HepG2 (cell line): ENCODE results near the gene SEC24B. TPM values are rescaled to one million over a fixed set of nuclear protein-coding genes. Genes with fewer than 3 reads are reported as not detected.

Experiments used
- CBX5 ChIP-seq: sonication (generic); formaldehyde crosslinking; IDR thresholded peaks from 2 replicates; pipeline ENCODE4 v1.4.0; 2020; ENCODE audit warnings: missing genetic modification reagents, borderline replicate concordance
- HHEX ChIP-seq: IDR thresholded peaks from 2 replicates; pipeline ENCODE4 v1.6.1; 2016; ENCODE audit warnings: control low read depth
- HNRNPK ChIP-seq: fragments of 200-400 bp; formaldehyde crosslinking; IDR thresholded peaks from 2 replicates; pipeline ENCODE4 v1.6.1; 2018; ENCODE audit warnings: low read length, low read depth, moderate library complexity, mild to moderate bottlenecking; ENCODE audit not compliant: poor library complexity, severe bottlenecking
- IRF2 ChIP-seq: IDR thresholded peaks from 2 replicates; pipeline ENCODE4 v1.6.1; 2018; ENCODE audit warnings: missing genetic modification reagents, missing compliant biosample characterization
- MAFF ChIP-seq: IDR thresholded peaks from 2 replicates; pipeline ENCODE4 v1.6.1; 2011; ENCODE audit warnings: low read depth, low read length, improper control_type of control experiment
- MYNN ChIP-seq: sonication (generic); formaldehyde crosslinking; IDR thresholded peaks from 2 replicates; pipeline ENCODE4 v1.4.0; 2020; ENCODE audit warnings: mild to moderate bottlenecking, low read depth, missing genetic modification reagents
- NFATC3 ChIP-seq: sonication (generic); formaldehyde crosslinking; IDR thresholded peaks from 2 replicates; pipeline ENCODE4 v1.5.1; 2020; ENCODE audit warnings: mild to moderate bottlenecking, missing genetic modification reagents
- SMAD9 ChIP-seq: sonication (generic); formaldehyde crosslinking; IDR thresholded peaks from 2 replicates; pipeline ENCODE4 v1.5.1; 2020; ENCODE audit warnings: mild to moderate bottlenecking, missing genetic modification reagents
- SRF ChIP-seq: IDR thresholded peaks from 2 replicates; pipeline ENCODE4 v1.6.1; 2011; ENCODE audit warnings: mild to moderate bottlenecking, low read depth, low read length, moderate library complexity
- TRIM24 ChIP-seq: sonication (generic); formaldehyde crosslinking; IDR thresholded peaks from 2 replicates; pipeline ENCODE4 v1.8.0; 2022; ENCODE audit warnings: mild to moderate bottlenecking, missing genetic modification reagents
- ZNF101 ChIP-seq: sonication (generic); formaldehyde crosslinking; IDR thresholded peaks from 2 replicates; pipeline ENCODE4 v1.4.0; 2020; ENCODE audit warnings: mild to moderate bottlenecking, low read depth, missing genetic modification reagents, borderline replicate concordance
- ZNF180 ChIP-seq: sonication (generic); formaldehyde crosslinking; IDR thresholded peaks from 2 replicates; pipeline ENCODE4 v1.4.0; 2020; ENCODE audit warnings: low read depth, missing genetic modification reagents, borderline replicate concordance
- ZNF335 ChIP-seq: sonication (generic); formaldehyde crosslinking; IDR thresholded peaks from 2 replicates; pipeline ENCODE4 v1.4.0; 2020; ENCODE audit warnings: missing genetic modification reagents
- ZNF530 ChIP-seq: sonication (generic); formaldehyde crosslinking; IDR thresholded peaks from 2 replicates; pipeline ENCODE4 v1.5.0; 2020; ENCODE audit warnings: low read depth, mild to moderate bottlenecking, missing genetic modification reagents
- ZNF562 ChIP-seq: sonication (generic); formaldehyde crosslinking; IDR thresholded peaks from 2 replicates; pipeline ENCODE4 v1.8.0; 2022; ENCODE audit warnings: missing genetic modification reagents, borderline replicate concordance
- ZNF605 ChIP-seq: sonication (generic); formaldehyde crosslinking; IDR thresholded peaks from 2 replicates; pipeline ENCODE4 v1.8.0; 2022; ENCODE audit warnings: mild to moderate bottlenecking, missing genetic modification reagents
- ZNF83 ChIP-seq: sonication (generic); formaldehyde crosslinking; IDR thresholded peaks from 2 replicates; pipeline ENCODE4 v1.4.0; 2020; ENCODE audit warnings: missing genetic modification reagents, mild to moderate bottlenecking, borderline replicate concordance
- polyA plus RNA-seq, 8 experiments: library from polyadenylated mRNA; depleted of rRNA in 3 of 8; stranded (reverse) in 7 of 8; unstranded in 1 of 8; fragments of >200 nt; fragmentation: Illumina TruSeq in 4 of 8; extraction: Trizol in 4 of 8; gene quantifications; 2 replicates each; pipeline versions ENCODE4 v1.2.1 to v1.2.3, GENCODE V29; 2011 to 2016; ENCODE audit warnings: low read depth in 4 of 8, missing spikeins in 1 of 8, mixed read lengths in 1 of 8; ENCODE audit not compliant: insufficient read depth in 1 of 8
- total RNA-seq, 5 experiments: library from RNA; depleted of rRNA; stranded (reverse); fragments of >200 nt; fragmentation: Illumina TruSeq; extraction: Trizol; gene quantifications; 2 replicates each; pipeline ENCODE4 v1.2.3, GENCODE V29; 2016; ENCODE audit warnings: low read depth in 1 of 5
- TF ChIP-seq, protein P1 (sequence below): sonication (generic); formaldehyde crosslinking; IDR thresholded peaks from 2 replicates; pipeline ENCODE4 v1.4.0; 2020; ENCODE audit warnings: mild to moderate bottlenecking, missing genetic modification reagents
- TF ChIP-seq, protein P2 (sequence below): sonication (generic); formaldehyde crosslinking; IDR thresholded peaks from 2 replicates; pipeline ENCODE4 v1.8.0; 2022; ENCODE audit warnings: low read depth, missing genetic modification reagents
- TF ChIP-seq, protein P3 (sequence below): sonication (generic); formaldehyde crosslinking; IDR thresholded peaks from 2 replicates; pipeline ENCODE4 v1.5.0; 2020; ENCODE audit warnings: mild to moderate bottlenecking, missing genetic modification reagents, moderate library complexity
- TF ChIP-seq, protein P4 (sequence below): IDR thresholded peaks from 2 replicates; pipeline ENCODE4 v1.6.1; 2016; ENCODE audit warnings: mild to moderate bottlenecking, missing biosample characterization, missing genetic modification reagents
- TF ChIP-seq, protein P5 (sequence below): sonication (generic); formaldehyde crosslinking; IDR thresholded peaks from 2 replicates; pipeline ENCODE4 v1.4.0; 2020; ENCODE audit warnings: missing genetic modification reagents, mild to moderate bottlenecking, borderline replicate concordance

Gene SEC24B
- total and polyA plus RNA-seq, 2 of the 13 experiments (the other 11 are each of a cell fraction or from before 2014, with no cell fraction given), result 14.6 to 39.0 TPM

DNA sequence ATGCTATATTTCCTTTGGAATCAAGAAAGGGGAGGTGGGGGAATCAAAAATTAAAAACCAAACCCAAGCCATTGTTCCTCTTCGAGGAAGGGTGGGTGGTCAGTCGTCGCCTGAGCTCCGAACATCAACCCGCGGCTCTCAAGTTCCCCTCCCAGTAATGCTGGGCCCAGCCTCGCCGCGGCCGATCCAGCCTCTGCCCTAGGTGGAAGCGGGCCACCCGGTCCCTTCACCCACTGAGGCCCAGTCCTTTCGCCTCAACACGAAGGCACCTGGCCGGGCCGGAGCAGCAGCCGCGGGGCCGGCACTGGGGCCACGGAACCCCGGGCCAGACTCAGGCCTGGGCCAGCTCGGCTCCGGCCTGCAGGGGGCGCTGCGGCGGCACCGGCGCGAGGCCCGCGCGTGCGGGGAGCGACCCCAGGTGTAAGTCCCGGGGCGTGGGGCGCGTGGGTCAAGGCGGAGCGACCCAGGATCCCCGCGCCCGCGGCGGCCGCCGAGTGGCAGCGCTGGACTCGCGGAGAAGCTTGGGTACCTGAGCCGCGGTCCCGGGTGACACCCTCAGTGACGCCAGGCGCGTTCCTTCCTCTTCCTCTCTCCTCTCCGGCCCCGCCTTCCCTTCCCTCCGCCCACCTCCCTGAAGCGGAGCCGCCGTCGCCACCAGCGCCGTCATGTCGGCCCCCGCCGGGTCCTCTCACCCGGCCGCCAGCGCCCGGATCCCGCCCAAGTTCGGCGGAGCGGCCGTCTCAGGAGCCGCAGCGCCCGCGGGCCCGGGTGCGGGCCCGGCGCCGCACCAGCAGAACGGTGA lies at the start of gene SEC24B (continued):
- TF ChIP-seq, protein P1, sequence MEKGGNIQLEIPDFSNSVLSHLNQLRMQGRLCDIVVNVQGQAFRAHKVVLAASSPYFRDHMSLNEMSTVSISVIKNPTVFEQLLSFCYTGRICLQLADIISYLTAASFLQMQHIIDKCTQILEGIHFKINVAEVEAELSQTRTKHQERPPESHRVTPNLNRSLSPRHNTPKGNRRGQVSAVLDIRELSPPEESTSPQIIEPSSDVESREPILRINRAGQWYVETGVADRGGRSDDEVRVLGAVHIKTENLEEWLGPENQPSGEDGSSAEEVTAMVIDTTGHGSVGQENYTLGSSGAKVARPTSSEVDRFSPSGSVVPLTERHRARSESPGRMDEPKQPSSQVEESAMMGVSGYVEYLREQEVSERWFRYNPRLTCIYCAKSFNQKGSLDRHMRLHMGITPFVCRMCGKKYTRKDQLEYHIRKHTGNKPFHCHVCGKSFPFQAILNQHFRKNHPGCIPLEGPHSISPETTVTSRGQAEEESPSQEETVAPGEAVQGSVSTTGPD, result no peak
- TF ChIP-seq, protein P2, sequence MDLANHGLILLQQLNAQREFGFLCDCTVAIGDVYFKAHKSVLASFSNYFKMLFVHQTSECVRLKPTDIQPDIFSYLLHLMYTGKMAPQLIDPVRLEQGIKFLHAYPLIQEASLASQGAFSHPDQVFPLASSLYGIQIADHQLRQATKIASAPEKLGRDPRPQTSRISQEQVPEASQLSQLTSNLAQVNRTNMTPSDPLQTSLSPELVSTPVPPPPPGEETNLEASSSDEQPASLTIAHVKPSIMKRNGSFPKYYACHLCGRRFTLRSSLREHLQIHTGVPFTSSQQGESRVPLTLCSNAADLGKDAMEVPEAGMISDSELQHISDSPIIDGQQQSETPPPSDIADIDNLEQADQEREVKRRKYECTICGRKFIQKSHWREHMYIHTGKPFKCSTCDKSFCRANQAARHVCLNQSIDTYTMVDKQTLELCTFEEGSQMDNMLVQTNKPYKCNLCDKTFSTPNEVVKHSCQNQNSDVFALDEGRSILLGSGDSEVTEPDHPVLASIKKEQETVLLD (CRISPR knock-in tag), result no peak
- no peak for TF ChIP-seq ZNF83
- TF ChIP-seq SMAD9 (CRISPR knock-in tag), result no peak
- TF ChIP-seq IRF2, result peak; percentile 57; the same call in 1 of the 2 replicates
- TF ChIP-seq ZNF605 (CRISPR knock-in tag), result no peak
- no peak for TF ChIP-seq CBX5
- TF ChIP-seq, protein P3, sequence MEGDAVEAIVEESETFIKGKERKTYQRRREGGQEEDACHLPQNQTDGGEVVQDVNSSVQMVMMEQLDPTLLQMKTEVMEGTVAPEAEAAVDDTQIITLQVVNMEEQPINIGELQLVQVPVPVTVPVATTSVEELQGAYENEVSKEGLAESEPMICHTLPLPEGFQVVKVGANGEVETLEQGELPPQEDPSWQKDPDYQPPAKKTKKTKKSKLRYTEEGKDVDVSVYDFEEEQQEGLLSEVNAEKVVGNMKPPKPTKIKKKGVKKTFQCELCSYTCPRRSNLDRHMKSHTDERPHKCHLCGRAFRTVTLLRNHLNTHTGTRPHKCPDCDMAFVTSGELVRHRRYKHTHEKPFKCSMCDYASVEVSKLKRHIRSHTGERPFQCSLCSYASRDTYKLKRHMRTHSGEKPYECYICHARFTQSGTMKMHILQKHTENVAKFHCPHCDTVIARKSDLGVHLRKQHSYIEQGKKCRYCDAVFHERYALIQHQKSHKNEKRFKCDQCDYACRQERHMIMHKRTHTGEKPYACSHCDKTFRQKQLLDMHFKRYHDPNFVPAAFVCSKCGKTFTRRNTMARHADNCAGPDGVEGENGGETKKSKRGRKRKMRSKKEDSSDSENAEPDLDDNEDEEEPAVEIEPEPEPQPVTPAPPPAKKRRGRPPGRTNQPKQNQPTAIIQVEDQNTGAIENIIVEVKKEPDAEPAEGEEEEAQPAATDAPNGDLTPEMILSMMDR (CRISPR knock-in tag), result peak; percentile 73
- TF ChIP-seq, protein P4, sequence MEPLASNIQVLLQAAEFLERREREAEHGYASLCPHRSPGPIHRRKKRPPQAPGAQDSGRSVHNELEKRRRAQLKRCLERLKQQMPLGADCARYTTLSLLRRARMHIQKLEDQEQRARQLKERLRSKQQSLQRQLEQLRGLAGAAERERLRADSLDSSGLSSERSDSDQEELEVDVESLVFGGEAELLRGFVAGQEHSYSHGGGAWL (CRISPR knock-in tag), result 0 out of 2 replicates have a peak, but pooled peaks have one; percentile 76
- TF ChIP-seq, protein P5, sequence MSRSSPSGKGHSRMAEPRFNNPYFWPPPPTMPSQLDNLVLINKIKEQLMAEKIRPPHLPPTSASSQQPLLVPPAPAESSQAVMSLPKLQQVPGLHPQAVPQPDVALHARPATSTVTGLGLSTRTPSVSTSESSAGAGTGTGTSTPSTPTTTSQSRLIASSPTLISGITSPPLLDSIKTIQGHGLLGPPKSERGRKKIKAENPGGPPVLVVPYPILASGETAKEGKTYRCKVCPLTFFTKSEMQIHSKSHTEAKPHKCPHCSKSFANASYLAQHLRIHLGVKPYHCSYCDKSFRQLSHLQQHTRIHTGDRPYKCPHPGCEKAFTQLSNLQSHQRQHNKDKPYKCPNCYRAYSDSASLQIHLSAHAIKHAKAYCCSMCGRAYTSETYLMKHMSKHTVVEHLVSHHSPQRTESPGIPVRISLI, result no peak
- TF ChIP-seq ZNF562 (CRISPR knock-in tag), result no peak
- no peak for TF ChIP-seq HHEX (CRISPR knock-in tag)
- TF ChIP-seq ZNF335 (CRISPR knock-in tag), result no peak; the same call in 1 of the 2 replicates
- TF ChIP-seq NFATC3 (CRISPR knock-in tag), result no peak
- TF ChIP-seq TRIM24 (CRISPR knock-in tag), result no peak
- TF ChIP-seq SRF, result no peak
- no peak for TF ChIP-seq ZNF101 (CRISPR knock-in tag)
- no peak for TF ChIP-seq ZNF530 (CRISPR knock-in tag)
- no peak for TF ChIP-seq MAFF
- TF ChIP-seq MYNN, result no peak
- TF ChIP-seq HNRNPK, result no peak
- no peak for TF ChIP-seq ZNF180 (CRISPR knock-in tag)
